HG03565 (cell line): Measurements from ENCODE around the gene GARS1.

Experiments used
- ATAC-seq: cut with Tn5 transposase; IDR thresholded peaks from one replicate; pipeline ENCODE4 v1.9.1; 2021; ENCODE audit warnings: mild to moderate bottlenecking, moderate library complexity; ENCODE audit not compliant: unreplicated experiment

The GARS1 gene, protein sequence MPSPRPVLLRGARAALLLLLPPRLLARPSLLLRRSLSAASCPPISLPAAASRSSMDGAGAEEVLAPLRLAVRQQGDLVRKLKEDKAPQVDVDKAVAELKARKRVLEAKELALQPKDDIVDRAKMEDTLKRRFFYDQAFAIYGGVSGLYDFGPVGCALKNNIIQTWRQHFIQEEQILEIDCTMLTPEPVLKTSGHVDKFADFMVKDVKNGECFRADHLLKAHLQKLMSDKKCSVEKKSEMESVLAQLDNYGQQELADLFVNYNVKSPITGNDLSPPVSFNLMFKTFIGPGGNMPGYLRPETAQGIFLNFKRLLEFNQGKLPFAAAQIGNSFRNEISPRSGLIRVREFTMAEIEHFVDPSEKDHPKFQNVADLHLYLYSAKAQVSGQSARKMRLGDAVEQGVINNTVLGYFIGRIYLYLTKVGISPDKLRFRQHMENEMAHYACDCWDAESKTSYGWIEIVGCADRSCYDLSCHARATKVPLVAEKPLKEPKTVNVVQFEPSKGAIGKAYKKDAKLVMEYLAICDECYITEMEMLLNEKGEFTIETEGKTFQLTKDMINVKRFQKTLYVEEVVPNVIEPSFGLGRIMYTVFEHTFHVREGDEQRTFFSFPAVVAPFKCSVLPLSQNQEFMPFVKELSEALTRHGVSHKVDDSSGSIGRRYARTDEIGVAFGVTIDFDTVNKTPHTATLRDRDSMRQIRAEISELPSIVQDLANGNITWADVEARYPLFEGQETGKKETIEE

DNA sequence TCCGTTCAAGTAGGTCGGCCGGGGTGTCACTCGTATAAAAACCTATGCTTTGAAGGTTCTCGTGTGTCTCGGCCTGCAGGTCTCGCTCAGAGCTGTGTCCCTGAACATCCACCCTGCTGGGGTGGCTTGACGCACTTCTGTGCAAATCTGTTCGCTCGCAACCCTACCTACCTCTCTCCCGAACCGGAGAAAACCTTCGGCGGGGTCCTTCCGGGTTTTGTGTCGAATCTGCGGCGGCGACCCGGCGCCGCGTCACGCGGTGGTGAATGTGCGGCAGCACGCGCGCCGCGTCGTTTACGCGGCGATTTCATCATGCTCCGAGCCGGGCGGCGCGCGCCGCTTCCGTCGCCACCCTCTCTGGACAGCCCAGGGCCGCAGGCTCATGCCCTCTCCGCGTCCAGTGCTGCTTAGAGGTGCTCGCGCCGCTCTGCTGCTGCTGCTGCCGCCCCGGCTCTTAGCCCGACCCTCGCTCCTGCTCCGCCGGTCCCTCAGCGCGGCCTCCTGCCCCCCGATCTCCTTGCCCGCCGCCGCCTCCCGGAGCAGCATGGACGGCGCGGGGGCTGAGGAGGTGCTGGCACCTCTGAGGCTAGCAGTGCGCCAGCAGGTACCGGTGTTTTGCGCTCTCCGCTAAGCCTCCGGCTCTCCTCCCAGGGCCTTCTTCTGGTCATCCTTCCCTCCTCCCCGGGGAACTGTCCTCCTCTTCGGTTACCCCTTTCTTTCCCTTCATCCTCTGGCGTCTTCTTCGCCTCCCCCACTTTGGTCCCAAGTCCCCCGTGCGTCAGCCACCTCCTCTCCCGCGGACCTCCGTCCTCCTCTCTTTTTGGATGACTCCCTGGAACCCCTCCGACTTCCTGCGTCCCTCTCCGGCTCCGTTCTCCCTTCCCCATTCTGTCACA lies at the start of gene GARS1:
Gene GARS1, plus strand, starts transcription at position 339 of the 896 bp plus-strand sequence. Its CDS starts 44 bp downstream, at position 383.
- peak; percentile 90 for ATAC-seq

GRCh38 chr7:30545791-30546555 lies 48.7 kb upstream of the GARS1 start:
- no peak for ATAC-seq

DNA sequence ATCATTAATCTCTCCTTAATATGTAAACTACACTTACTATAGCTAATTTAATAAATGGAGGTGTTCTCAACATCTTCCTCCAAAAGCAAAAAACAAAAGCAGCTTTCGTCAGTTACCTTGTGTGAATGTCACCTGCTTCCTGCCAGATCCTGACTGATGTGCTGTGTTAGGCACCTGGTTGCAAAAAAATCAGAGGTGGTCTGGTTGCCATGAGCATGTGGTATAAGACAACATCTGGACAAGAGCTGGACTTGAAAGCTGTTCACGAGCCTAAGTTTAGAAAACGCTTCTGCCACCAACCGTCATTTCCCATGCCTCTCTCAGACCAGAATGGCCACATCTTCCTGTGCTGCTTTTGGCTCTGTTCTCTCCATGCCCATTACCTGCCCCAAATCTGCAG lies 48.1 kb upstream of the GARS1 start:
- no peak for ATAC-seq

- peak; percentile 72 for ATAC-seq
Measured at GRCh38 chr7:30548845-30549244, 45.8 kb upstream of the GARS1 start.

GRCh38 chr7:30549931-30550493 lies 44.7 kb upstream of the GARS1 start:
- ATAC-seq, result no peak

DNA sequence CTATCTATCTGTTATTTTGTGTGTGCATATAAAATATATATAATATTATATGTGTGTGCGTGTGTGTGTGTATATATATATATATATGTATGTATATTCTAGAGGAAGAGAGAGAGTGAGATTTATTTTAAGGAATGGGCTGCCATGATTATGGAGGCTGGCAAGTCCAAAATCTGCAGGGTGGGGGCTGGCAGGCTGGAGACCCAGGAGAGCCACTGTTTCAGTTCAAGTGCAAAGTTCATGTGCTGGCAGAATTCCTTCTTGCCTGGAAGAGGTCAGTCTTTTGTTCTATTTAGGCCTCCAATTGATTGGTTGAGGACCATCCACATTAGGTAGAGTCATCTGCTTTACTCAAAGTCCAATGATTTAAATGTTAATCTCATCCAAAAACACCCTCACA lies 42.3 kb upstream of the GARS1 start:
- no peak for ATAC-seq

DNA sequence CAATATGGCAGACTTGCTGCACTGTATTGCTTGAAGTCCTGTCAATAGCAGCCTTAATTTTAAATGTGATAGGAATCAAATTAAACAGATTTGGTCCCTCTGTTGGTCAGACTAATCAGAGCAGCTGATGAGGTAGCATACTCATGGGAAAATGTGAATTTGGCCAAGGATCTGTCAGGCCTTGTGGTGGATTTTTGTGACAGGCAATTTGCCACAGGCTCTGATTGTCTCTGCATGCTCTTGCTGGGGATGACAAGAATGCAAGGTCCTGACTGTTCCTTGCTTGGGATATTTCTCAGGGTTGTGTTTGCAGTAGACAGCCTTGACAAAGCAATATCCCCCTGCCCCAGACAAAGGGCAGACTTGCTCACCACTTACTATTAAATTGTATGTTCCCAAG lies 41.5 kb upstream of the GARS1 start:
- ATAC-seq, result no peak

- no peak for ATAC-seq
Measured at GRCh38 chr7:30553546-30553945, 41.1 kb upstream of the GARS1 start.

DNA sequence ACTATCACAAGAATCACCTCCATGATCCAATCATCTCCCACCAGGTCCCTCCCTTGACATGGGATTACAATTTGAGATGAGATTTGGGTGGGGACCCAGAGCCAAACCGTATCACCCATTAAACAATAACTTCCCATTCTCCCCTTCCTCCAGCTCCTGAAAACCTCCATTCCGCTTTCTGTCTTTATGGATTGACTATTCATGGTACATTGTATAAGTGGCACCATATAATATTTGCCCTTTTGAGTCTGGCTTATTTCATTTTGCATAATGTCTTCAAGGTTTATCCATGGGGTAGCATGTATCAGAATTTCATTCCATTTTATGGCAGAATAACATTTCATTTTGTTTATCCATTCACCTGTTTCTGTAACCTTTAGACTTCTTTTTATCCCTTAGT lies 39.2 kb upstream of the GARS1 start:
- no peak for ATAC-seq

DNA sequence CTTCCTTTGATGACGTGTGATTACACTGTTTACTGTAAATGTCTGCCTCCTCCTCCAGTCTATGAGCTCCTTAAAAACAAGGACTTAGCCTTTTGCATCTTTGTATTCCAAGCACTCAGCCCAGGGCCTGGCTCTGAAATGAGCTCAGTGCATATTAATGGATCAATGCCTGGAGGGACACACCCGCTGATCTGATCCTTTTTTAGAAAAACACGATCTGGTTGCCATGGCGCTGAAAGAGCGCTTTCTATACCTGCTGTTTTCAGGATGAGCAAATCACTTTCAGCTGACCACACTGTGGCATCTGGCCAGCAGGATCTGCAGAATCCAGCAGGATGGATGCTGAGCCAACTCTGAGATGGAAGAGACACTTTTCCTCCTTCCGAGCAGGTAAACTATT lies 37.8 kb upstream of the GARS1 start:
- no peak for ATAC-seq

GRCh38 chr7:30557245-30557644 lies 37.4 kb upstream of the GARS1 start:
- no peak for ATAC-seq

- ATAC-seq, result no peak
Measured at GRCh38 chr7:30559611-30560010, 35.1 kb upstream of the GARS1 start.

DNA sequence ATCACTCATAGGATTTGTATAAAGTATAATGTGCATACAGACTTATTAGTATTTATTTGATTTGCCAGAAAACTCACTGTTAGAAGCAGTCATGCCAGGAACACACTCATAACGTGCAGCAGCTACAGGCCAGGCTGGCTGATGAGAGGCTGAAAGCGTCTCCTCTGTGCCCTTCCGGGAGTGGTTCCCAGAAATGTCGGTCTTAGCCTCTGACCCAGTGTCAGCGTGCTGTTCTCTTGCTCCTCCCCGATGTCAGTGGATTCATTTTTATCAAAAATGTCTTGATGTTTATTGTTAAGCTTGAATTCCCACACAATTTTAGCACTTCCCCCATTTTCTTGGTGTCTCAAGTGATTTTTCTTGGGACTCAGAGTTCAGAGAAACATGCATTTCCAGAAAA lies 33.3 kb upstream of the GARS1 start:
- ATAC-seq, result no peak

DNA sequence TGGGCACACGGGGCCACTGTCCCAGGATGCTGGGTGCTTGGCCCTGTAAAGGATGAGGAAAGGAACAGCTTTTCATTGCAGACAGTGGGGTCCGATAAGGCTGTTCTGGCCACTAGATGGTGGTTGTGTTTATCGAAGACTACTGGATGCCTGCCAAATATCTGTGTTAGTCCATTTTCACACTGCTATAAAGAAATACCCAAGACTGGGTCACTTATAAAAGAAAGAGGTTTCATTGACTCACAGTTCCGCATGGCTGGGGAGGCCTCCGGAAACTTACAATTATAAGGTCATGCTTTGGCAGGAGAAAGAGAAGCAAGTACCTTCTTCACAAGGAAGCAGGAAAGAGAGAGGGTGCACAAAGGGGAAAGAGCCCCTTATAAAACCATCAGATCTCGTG lies 32.2 kb upstream of the GARS1 start:
- no peak for ATAC-seq

GRCh38 chr7:30562909-30563308 lies 31.8 kb upstream of the GARS1 start:
- ATAC-seq, result no peak

GRCh38 chr7:30563326-30563942 lies 31.2 kb upstream of the GARS1 start:
- ATAC-seq, result no peak

DNA sequence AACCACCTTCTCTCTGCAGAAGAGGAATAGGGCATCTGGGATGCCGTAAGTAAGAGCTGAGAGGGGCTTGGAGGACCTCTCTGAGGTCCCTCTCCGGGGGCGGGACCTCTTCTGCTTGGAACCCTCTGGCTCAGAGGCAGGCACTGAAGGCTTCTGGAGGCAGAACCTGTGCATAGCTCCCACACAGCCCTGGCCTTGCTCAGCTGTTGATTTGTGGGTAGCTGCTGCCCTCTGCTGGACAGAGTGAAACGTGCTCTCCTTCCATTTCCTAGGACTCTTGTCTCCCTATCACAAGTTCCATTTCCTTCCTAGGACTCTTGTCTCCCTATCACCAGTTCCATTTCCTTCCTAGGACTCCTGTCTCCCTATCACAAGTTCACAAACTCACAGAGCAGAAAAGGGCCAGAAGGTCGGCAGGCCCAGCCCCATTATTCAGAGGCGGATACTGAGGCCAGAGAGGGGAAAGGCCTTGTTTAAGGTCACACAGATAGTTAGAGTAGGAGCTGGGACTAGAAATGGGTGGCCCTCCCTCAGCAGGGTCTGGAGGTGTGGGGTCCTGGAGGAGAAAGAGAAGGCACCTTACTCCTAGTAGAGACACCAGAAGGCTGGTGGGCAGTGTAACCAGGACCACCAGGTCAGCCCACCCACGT lies 30.3 kb upstream of the GARS1 start:
- ATAC-seq, result peak; percentile 77

GRCh38 chr7:30566596-30566995 lies 28.1 kb upstream of the GARS1 start:
- no peak for ATAC-seq

- ATAC-seq, result no peak
Measured at GRCh38 chr7:30567081-30567480, 27.6 kb upstream of the GARS1 start.
